ENCODE results near the gene SH3BP1.

GRCh38 chr22:37601540-37602442, 37.7 kb upstream of the SH3BP1 start:
- TF ChIP-seq CTCF (IDR thresholded peaks at IDR 0.05) (no peak), EZH2 (IDR thresholded peaks at IDR 0.05; ENCODE audit: borderline replicate concordance, insufficient read depth, low read depth, low read length, poor library complexity, severe bottlenecking) (no peak)

All from B cell (primary cell).